AG10803 (cell line): Measurements from ENCODE around the gene BTF3.

Experiments used
- DNase-seq: peaks from one replicate; pipeline ENCODE4 v3.0.0; 2010; ENCODE audit warnings: low read depth
- H3K4me3 ChIP-seq: 2 replicates; pipeline ENCODE4 v1.5.1; 2011; ENCODE audit warnings: mild to moderate bottlenecking, low read length, control low read depth
- CTCF ChIP-seq: conservative IDR thresholded peaks from 2 replicates; pipeline ENCODE4 v1.5.1; 2011; ENCODE audit warnings: mild to moderate bottlenecking, low read length, control low read depth, inconsistent platforms

BTF3 gene

GRCh38 chr5:73498057-73498992 is at the start of gene BTF3:
TSS of gene BTF3 (plus strand) at chr5:73498442. CDS start at chr5:73498668, 226 bp downstream.
- TF ChIP-seq CTCF = no peak
- H3K4me3 ChIP-seq = peak within 1 kb of the TSS; percentile 86
- DNase-seq = peak; percentile 97

- TF ChIP-seq CTCF = peak; percentile 18
- H3K4me3 ChIP-seq = peak within 1 kb of the TSS; percentile 70
- DNase-seq = peak; percentile 99
These were observed 49.6 kb upstream of the BTF3 start, which contains the start of gene FOXD1 for GRCh38 chr5:73448463-73449136. TSS of gene FOXD1 (minus strand) at chr5:73448777. CDS start at chr5:73448362, 415 bp downstream.

- no peak for TF ChIP-seq CTCF
These were observed 48.1 kb upstream of the BTF3 start for GRCh38 chr5:73450137-73450536.

GRCh38 chr5:73450672-73451223 is 47.5 kb upstream of the BTF3 start:
- H3K4me3 ChIP-seq = peak overlapping the region; percentile 70
- no peak for TF ChIP-seq CTCF
- DNase-seq = no peak

More at GRCh38 chr5:73450137-73450536, 48.1 kb upstream of the BTF3 start:
- no peak for DNase-seq
- H3K4me3 ChIP-seq = no peak overlapping the region

GRCh38 chr5:73451224-73452130 is 46.8 kb upstream of the BTF3 start:
- peak overlapping the region; percentile 70 for H3K4me3 ChIP-seq
- peak; percentile 48 for TF ChIP-seq CTCF
- peak; percentile 68 for DNase-seq

GRCh38 chr5:73452215-73452614 is 46.0 kb upstream of the BTF3 start:
- no peak for DNase-seq
- H3K4me3 ChIP-seq = no peak overlapping the region
- TF ChIP-seq CTCF = no peak
